ENCODE data around the gene SORCS1.

Gene SORCS1

GRCh38 chr10:106956216-106956915 is 208.1 kb downstream of the SORCS1 start:
- ChIA-PET POLR2A (interaction anchor here (0.7 kb wide), 1 partner anchor 115 kb away, joined by 3 read pairs; no protein-coding TSS in a partner anchor), CTCF (no interaction called here)
- H3K4me3 ChIP-seq (ENCODE audit: low read depth, low read length): no peak overlapping the region
- no peak overlapping the region for H3K27ac ChIP-seq (ENCODE audit: extremely low read depth, low read depth, low read length)
- no peaks in the 10 kb centered on the region for H3K4me1 ChIP-seq (ENCODE audit: control insufficient read depth, insufficient read depth, low read length)
- H3K9me3 ChIP-seq (ENCODE audit: control insufficient read depth, insufficient read depth, low read depth, low read length): no peaks in the 10 kb centered on the region
- H3K36me3 ChIP-seq (ENCODE audit: control insufficient read depth in 2 of 2, insufficient read depth in 1 of 2, low read length in 2 of 2): no peaks in the 10 kb centered on the region
- TF ChIP-seq, protein P1, sequence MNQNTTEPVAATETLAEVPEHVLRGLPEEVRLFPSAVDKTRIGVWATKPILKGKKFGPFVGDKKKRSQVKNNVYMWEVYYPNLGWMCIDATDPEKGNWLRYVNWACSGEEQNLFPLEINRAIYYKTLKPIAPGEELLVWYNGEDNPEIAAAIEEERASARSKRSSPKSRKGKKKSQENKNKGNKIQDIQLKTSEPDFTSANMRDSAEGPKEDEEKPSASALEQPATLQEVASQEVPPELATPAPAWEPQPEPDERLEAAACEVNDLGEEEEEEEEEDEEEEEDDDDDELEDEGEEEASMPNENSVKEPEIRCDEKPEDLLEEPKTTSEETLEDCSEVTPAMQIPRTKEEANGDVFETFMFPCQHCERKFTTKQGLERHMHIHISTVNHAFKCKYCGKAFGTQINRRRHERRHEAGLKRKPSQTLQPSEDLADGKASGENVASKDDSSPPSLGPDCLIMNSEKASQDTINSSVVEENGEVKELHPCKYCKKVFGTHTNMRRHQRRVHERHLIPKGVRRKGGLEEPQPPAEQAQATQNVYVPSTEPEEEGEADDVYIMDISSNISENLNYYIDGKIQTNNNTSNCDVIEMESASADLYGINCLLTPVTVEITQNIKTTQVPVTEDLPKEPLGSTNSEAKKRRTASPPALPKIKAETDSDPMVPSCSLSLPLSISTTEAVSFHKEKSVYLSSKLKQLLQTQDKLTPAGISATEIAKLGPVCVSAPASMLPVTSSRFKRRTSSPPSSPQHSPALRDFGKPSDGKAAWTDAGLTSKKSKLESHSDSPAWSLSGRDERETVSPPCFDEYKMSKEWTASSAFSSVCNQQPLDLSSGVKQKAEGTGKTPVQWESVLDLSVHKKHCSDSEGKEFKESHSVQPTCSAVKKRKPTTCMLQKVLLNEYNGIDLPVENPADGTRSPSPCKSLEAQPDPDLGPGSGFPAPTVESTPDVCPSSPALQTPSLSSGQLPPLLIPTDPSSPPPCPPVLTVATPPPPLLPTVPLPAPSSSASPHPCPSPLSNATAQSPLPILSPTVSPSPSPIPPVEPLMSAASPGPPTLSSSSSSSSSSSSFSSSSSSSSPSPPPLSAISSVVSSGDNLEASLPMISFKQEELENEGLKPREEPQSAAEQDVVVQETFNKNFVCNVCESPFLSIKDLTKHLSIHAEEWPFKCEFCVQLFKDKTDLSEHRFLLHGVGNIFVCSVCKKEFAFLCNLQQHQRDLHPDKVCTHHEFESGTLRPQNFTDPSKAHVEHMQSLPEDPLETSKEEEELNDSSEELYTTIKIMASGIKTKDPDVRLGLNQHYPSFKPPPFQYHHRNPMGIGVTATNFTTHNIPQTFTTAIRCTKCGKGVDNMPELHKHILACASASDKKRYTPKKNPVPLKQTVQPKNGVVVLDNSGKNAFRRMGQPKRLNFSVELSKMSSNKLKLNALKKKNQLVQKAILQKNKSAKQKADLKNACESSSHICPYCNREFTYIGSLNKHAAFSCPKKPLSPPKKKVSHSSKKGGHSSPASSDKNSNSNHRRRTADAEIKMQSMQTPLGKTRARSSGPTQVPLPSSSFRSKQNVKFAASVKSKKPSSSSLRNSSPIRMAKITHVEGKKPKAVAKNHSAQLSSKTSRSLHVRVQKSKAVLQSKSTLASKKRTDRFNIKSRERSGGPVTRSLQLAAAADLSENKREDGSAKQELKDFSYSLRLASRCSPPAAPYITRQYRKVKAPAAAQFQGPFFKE (tag by site-specific recombination; IDR thresholded peaks at IDR 0.05; ENCODE audit: borderline replicate concordance): no peak
- TF ChIP-seq ZNF621 (tag by site-specific recombination; IDR thresholded peaks at IDR 0.05): no peak
- TF ChIP-seq GLIS1 (tag by site-specific recombination; IDR thresholded peaks at IDR 0.05): no peak
- no peak for TF ChIP-seq ZNF184 (tag by site-specific recombination; IDR thresholded peaks at IDR 0.05)
- TF ChIP-seq ZNF624 (tag by site-specific recombination; IDR thresholded peaks at IDR 0.05): no peak
- TF ChIP-seq SETDB1 (IDR thresholded peaks at IDR 0.05; ENCODE audit: insufficient read length, low read length): no peak

- Histone ChIP-seq H3K27ac (ENCODE audit: extremely low read depth, low read depth, low read length) (no peak overlapping the region), H3K4me1 (ENCODE audit: control insufficient read depth, insufficient read depth, low read length) (no peaks in the 10 kb centered on the region), H3K9me3 (ENCODE audit: control insufficient read depth, insufficient read depth, low read depth, low read length) (no peaks in the 10 kb centered on the region), H3K36me3 (ENCODE audit: control insufficient read depth in 2 of 2, insufficient read depth in 1 of 2, low read length in 2 of 2) (no peaks in the 10 kb centered on the region), H3K4me3 (ENCODE audit: low read depth, low read length) (no peak overlapping the region)
- ChIA-PET POLR2A (no interaction called here), CTCF (interaction anchor here (0.6 kb wide), 1 partner anchor 85 kb away, joined by 3 read pairs; no protein-coding TSS in a partner anchor)
- TF ChIP-seq SP7 (tag by site-specific recombination; IDR thresholded peaks at IDR 0.05) (no peak), TCF7L2 (IDR thresholded peaks at IDR 0.05; ENCODE audit: borderline replicate concordance, low read depth, low read length) (no peak), ZNF701 (tag by site-specific recombination; IDR thresholded peaks at IDR 0.05) (no peak)
These were observed 209.4 kb downstream of the SORCS1 start for GRCh38 chr10:106955133-106955532.

- H3K4me1 ChIP-seq (ENCODE audit: control insufficient read depth, insufficient read depth, low read length): no peaks in the 10 kb centered on the region
- H3K36me3 ChIP-seq (ENCODE audit: control insufficient read depth in 2 of 2, insufficient read depth in 1 of 2, low read length in 2 of 2): no peaks in the 10 kb centered on the region; a peak in 1 of 3 replicates
- no peak overlapping the region for H3K4me3 ChIP-seq (ENCODE audit: low read depth, low read length)
- ChIA-PET POLR2A (no interaction called here), CTCF (interaction anchor here (0.7 kb wide), 1 partner anchor 11 kb away, joined by 4 read pairs; no protein-coding TSS in a partner anchor)
- TF ChIP-seq ZNF621 (tag by site-specific recombination; IDR thresholded peaks at IDR 0.05) (no peak), ZNF155 (tag by site-specific recombination; IDR thresholded peaks at IDR 0.05) (no peak), ZNF248 (tag by site-specific recombination; IDR thresholded peaks at IDR 0.05) (no peak), ZNF580 (tag by site-specific recombination; IDR thresholded peaks at IDR 0.05) (no peak), ZBTB20 (tag by site-specific recombination; IDR thresholded peaks at IDR 0.05) (no peak), YY1 (tag by site-specific recombination; IDR thresholded peaks at IDR 0.05) (no peak), KLF9 (tag by site-specific recombination; IDR thresholded peaks at IDR 0.05; ENCODE audit: low read depth) (no peak), ZNF76 (tag by site-specific recombination; IDR thresholded peaks at IDR 0.05; ENCODE audit: borderline replicate concordance, low read depth) (no peak), ZNF677 (tag by site-specific recombination; IDR thresholded peaks at IDR 0.05) (no peak), ZNF202 (tag by site-specific recombination; IDR thresholded peaks at IDR 0.05; ENCODE audit: borderline replicate concordance) (no peak), ZNF133 (tag by site-specific recombination; IDR thresholded peaks at IDR 0.05) (no peak), ZNF404 (tag by site-specific recombination; IDR thresholded peaks at IDR 0.05) (no peak)
- H3K27ac ChIP-seq (ENCODE audit: extremely low read depth, low read depth, low read length): no peak overlapping the region
- no peaks in the 10 kb centered on the region for H3K9me3 ChIP-seq (ENCODE audit: control insufficient read depth, insufficient read depth, low read depth, low read length)
These were observed 212.5 kb downstream of the SORCS1 start for GRCh38 chr10:106952033-106952432.

All from HEK293 (cell line).